Psoas muscle (tissue), 8 donors: ENCODE measurements around the gene TSC22D4. TPM values are rescaled to one million over a fixed set of nuclear protein-coding genes. Genes with fewer than 3 reads are reported as not detected.
A peak's percentile ranks its signal among the peaks of the same experiment; 100 is the strongest.
"Not testable (repeated sequence)": the region's sequence is repeated elsewhere in the genome, so short reads cannot be mapped to it uniquely, and the experiment has no call there.

ENCODE experiments used
- ATAC-seq, 4 donors: fragments of 200-7000 bp; cut with Tn5 transposase; one replicate each; pipeline ENCODE4 v1.9.1; 2020; ENCODE audit warnings: moderate library complexity in 3 of 4, mild to moderate bottlenecking in 2 of 4
- DNase-seq, 2 donors: peaks; one replicate each; pipeline ENCODE4 v3.0.0-alpha.2; 2020
- H3K27ac ChIP-seq: fragments of 200-600 bp; one replicate; pipeline ENCODE4 v1.8.0; 2022
- H3K27me3 ChIP-seq, 3 donors: fragments of 200-600 bp in 1 of 3; one replicate each; pipeline versions ENCODE4 v1.6.1 to v1.8.0; 2013 to 2022; ENCODE audit warnings: low read length in 2 of 3, mild to moderate bottlenecking in 2 of 3, moderate library complexity in 1 of 3; ENCODE audit not compliant: insufficient read depth in 3 of 3
- H3K36me3 ChIP-seq, 2 donors: fragments of 200-600 bp in 1 of 2; one replicate each; pipeline versions ENCODE4 v1.6.1 to v1.8.0; 2013 to 2022; ENCODE audit warnings: low read depth in 1 of 2, mild to moderate bottlenecking in 1 of 2, moderate library complexity in 1 of 2; ENCODE audit not compliant: insufficient read depth in 1 of 2
- H3K4me1 ChIP-seq: fragments of 200-600 bp; one replicate; pipeline ENCODE4 v1.8.0; 2022
- H3K4me3 ChIP-seq: fragments of 200-600 bp; one replicate; pipeline ENCODE4 v1.8.0; 2022; ENCODE audit warnings: mild to moderate bottlenecking
- H3K9me3 ChIP-seq: fragments of 200-600 bp; one replicate; pipeline ENCODE4 v1.8.0; 2022
- CTCF ChIP-seq: fragments of 200-600 bp; IDR thresholded peaks from one replicate; pipeline ENCODE4 v1.8.0; 2022; ENCODE audit warnings: antibody characterized with exemption
- WGBS, 3 donors: extraction: QIAGEN DNeasy Blood & Tissue Kit; methylation state at CpG; one replicate each; pipeline versions ENCODE4 v1.1.6 to v1.1.7; 2013; 5-methylcytosine and 5-hydroxymethylcytosine counted together
- intact Hi-C, 2 donors: fragments of 100-400 bp; cut with DNase I; formaldehyde crosslinking; loops; one replicate each; pipeline versions ENCODE4 v1.11.0 to v1.14.2; 2022
- polyA plus RNA-seq, 3 donors: library from polyadenylated mRNA; stranded (reverse); fragments of 200-250 nt; gene quantifications; one replicate each; pipeline ENCODE4 v1.2.3, GENCODE V29; 2013
- total RNA-seq, 4 donors: library from RNA; stranded (reverse); fragmentation: NEBNext Ultra II Directional in 2 of 4; extraction: Animal tissue kit (Norgen Biotek cat#: 25700) in 2 of 4; gene quantifications; one replicate each; pipeline versions ENCODE4 v1.2.1 to v1.2.4, GENCODE V29; 2021 to 2023
- donor health status: healthy with polysubstance abuse.
- donor health status: DM: no; HTN: no; CAD: no; lungs with moderate emphysema.
- donor health status: Bipolar disorder and iron deficiency.
- donor health status: healthy.
- donor health status: DM: yes; HTN: yes; CAD: no.
- donor health status: DM: no; HTN: no; CAD: no.
- donor health status: DM: no; HTN: no; CAD: no.
- donor health status: DM: yes; HTN: yes; CAD: no.

TSC22D4 gene
- total and polyA plus RNA-seq, 7 donors, result 15.7 to 24.8 (median 16.7) TPM

- no peak overlapping the region for H3K4me3 ChIP-seq
- WGBS, 3 donors, result 75 to 89% (median 84%) methylated on average over 11 of the region's 11 CpGs
- H3K4me1 ChIP-seq, result peaks cover 3% of the 10 kb centered on the region
Measured at GRCh38 chr7:100441641-100442535, 37.1 kb downstream of the TSC22D4 start.

GRCh38 chr7:100439244-100439643 is 39.8 kb downstream of the TSC22D4 start:
- H3K27ac ChIP-seq, H3K4me3 ChIP-seq, H3K9me3 ChIP-seq, intact Hi-C loops, H3K27me3 ChIP-seq, ATAC-seq, DNase-seq, H3K36me3 ChIP-seq: not testable (repeated sequence)
- peaks cover 11% of the 10 kb centered on the region for H3K4me1 ChIP-seq
- WGBS, 3 donors, result 82 to 90% (median 86%) methylated on average over 7 of the region's 7 CpGs

More at GRCh38 chr7:100441641-100442535, 37.1 kb downstream of the TSC22D4 start:
- intact Hi-C loops, result no loop called here
- DNase-seq (no peak), ATAC-seq (no peak)
- no peaks in the 10 kb centered on the region for H3K9me3 ChIP-seq
- H3K27ac ChIP-seq, result no peak overlapping the region
- no peaks in the 10 kb centered on the region for H3K36me3 ChIP-seq
- no peak for TF ChIP-seq CTCF
- no peaks in the 10 kb centered on the region for H3K27me3 ChIP-seq

GRCh38 chr7:100438731-100439130 is 40.3 kb downstream of the TSC22D4 start:
- Histone ChIP-seq H3K4me1 (peaks cover 11% of the 10 kb centered on the region), H3K36me3 (peaks cover 0 to 12% of the 10 kb centered on the region in 2 donors)
- H3K27me3 ChIP-seq, H3K27ac ChIP-seq, H3K4me3 ChIP-seq, H3K9me3 ChIP-seq, intact Hi-C loops, DNase-seq, ATAC-seq: not testable (repeated sequence)
- 93 to 95% (median 93%) methylated on average over 8 of the region's 8 CpGs for WGBS, 3 donors

GRCh38 chr7:100438172-100438571 is 40.8 kb downstream of the TSC22D4 start:
- Histone ChIP-seq H3K36me3 (peaks cover 0 to 18% of the 10 kb centered on the region in 2 donors), H3K27ac (peak overlapping the region; percentile 2), H3K4me1 (peaks cover 11% of the 10 kb centered on the region), H3K4me3 (no peak overlapping the region), H3K27me3 (no peaks in the 10 kb centered on the region), H3K9me3 (no peaks in the 10 kb centered on the region)
- 45 to 52% (median 46%) methylated on average over 2 of the region's 2 CpGs for WGBS, 3 donors
- no peak for DNase-seq
- TF ChIP-seq CTCF, result no peak
- intact Hi-C loops, result no loop called here
- ATAC-seq, result no peak

- TF ChIP-seq CTCF, result no peak
- Histone ChIP-seq H3K27ac (peak overlapping the region; percentile 96), H3K4me3 (peak overlapping the region; percentile 94), H3K9me3 (no peaks in the 10 kb centered on the region), H3K36me3 (peaks cover 0 to 25% of the 10 kb centered on the region in 2 donors), H3K4me1 (peaks cover 11% of the 10 kb centered on the region), H3K27me3 (no peaks in the 10 kb centered on the region)
- intact Hi-C loops, result no loop called here
- ATAC-seq (peak in 1 of 4 donors; percentile 3), DNase-seq (no peak)
- WGBS, 3 donors, result 84 to 88% (median 85%) methylated on average over 28 of the region's 28 CpGs
Measured at GRCh38 chr7:100437150-100438100, 41.6 kb downstream of the TSC22D4 start.
